Neural progenitor cell (in vitro differentiated cells): ENCODE results near the gene DOK3. TPM values are rescaled to one million over a fixed set of nuclear protein-coding genes. Genes with fewer than 3 reads are reported as not detected.

ENCODE experiments used
- DNase-seq: peaks from one replicate; pipeline ENCODE4 v3.0.0-alpha.2; 2016; ENCODE audit warnings: low spot score
- H2AFZ ChIP-seq: fragments of 200-600 bp; sonication (generic); replicated peaks from 2 replicates; pipeline ENCODE4 v1.6.1; 2016; ENCODE audit warnings: antibody characterized with exemption
- H3F3A ChIP-seq: fragments of 200-600 bp; sonication (generic); 2 replicates; pipeline ENCODE4 v1.6.1; 2016; ENCODE audit warnings: antibody characterized with exemption, low read depth
- H3K27ac ChIP-seq: fragments of 200-600 bp; sonication (generic); 2 replicates; pipeline ENCODE4 v1.5.1; 2016; ENCODE audit warnings: mild to moderate bottlenecking
- H3K27me3 ChIP-seq: fragments of 200-600 bp; sonication (generic); 2 replicates; pipeline ENCODE4 v1.6.1; 2016; ENCODE audit warnings: mild to moderate bottlenecking, moderate library complexity
- H3K36me3 ChIP-seq: fragments of 200-600 bp; sonication (generic); 2 replicates; pipeline ENCODE4 v1.5.1; 2016
- H3K4me1 ChIP-seq: fragments of 200-600 bp; sonication (generic); 2 replicates; pipeline ENCODE4 v1.6.1; 2016; ENCODE audit warnings: mixed run types
- H3K4me2 ChIP-seq: fragments of 200-600 bp; sonication (generic); 2 replicates; pipeline ENCODE4 v1.6.1; 2016
- H3K4me3 ChIP-seq: fragments of 200-600 bp; sonication (generic); 2 replicates; pipeline ENCODE4 v1.5.1; 2016
- H3K79me2 ChIP-seq: fragments of 200-600 bp; sonication (generic); 2 replicates; pipeline ENCODE4 v1.6.1; 2016; ENCODE audit warnings: low read depth
- H3K9ac ChIP-seq: fragments of 200-600 bp; sonication (generic); 2 replicates; pipeline ENCODE4 v1.6.1; 2016
- H3K9me3 ChIP-seq: fragments of 200-600 bp; sonication (generic); 2 replicates; pipeline ENCODE4 v1.5.1; 2016; ENCODE audit warnings: low read depth
- H4K20me1 ChIP-seq: fragments of 200-600 bp; sonication (generic); 2 replicates; pipeline ENCODE4 v1.6.1; 2016; ENCODE audit warnings: low read depth
- H3K27ac Mint-ChIP-seq: 3 replicates; pipeline ENCODE4 v1.8.0; 2021; ENCODE audit warnings: mixed read lengths
- H3K27me3 Mint-ChIP-seq: 2 replicates; pipeline ENCODE4 v1.8.0; 2022; ENCODE audit warnings: low read depth, mild to moderate bottlenecking, inconsistent platforms, moderate library complexity, mixed read lengths; ENCODE audit not compliant: insufficient read depth
- H3K36me3 Mint-ChIP-seq: 3 replicates; pipeline ENCODE4 v1.8.0; 2021; ENCODE audit warnings: mixed read lengths
- H3K4me1 Mint-ChIP-seq: 3 replicates; pipeline ENCODE4 v1.8.0; 2021; ENCODE audit warnings: mixed read lengths
- H3K4me3 Mint-ChIP-seq: 3 replicates; pipeline ENCODE4 v1.8.0; 2021; ENCODE audit warnings: mild to moderate bottlenecking, moderate library complexity, mixed read lengths
- H3K9me3 Mint-ChIP-seq: 3 replicates; pipeline ENCODE4 v1.8.0; 2020; ENCODE audit warnings: mixed read lengths
- EZH2 ChIP-seq: fragments of 200-600 bp; sonication (generic); IDR thresholded peaks from 2 replicates; pipeline ENCODE4 v1.6.1; 2017; ENCODE audit warnings: antibody characterized with exemption, mild to moderate bottlenecking, moderate library complexity
- EZH2phosphoT487 ChIP-seq: fragments of 200-600 bp; sonication (generic); IDR thresholded peaks from 2 replicates; pipeline ENCODE4 v1.6.1; 2017; ENCODE audit warnings: antibody characterized with exemption
- total RNA-seq: library from RNA; depleted of rRNA; stranded (reverse); fragments of >200 nt; gene quantifications from 2 replicates; pipeline ENCODE4 v1.2.3, GENCODE V29; 2015; ENCODE audit warnings: low replicate concordance
- TF ChIP-seq, protein P1 (sequence below): fragments of 200-600 bp; sonication (generic); IDR thresholded peaks from 2 replicates; pipeline ENCODE4 v1.5.1; 2017; ENCODE audit warnings: antibody characterized with exemption, mild to moderate bottlenecking

The DOK3 gene
- total RNA-seq, 1 donor from 2014 or later: 0.54 TPM

DNA sequence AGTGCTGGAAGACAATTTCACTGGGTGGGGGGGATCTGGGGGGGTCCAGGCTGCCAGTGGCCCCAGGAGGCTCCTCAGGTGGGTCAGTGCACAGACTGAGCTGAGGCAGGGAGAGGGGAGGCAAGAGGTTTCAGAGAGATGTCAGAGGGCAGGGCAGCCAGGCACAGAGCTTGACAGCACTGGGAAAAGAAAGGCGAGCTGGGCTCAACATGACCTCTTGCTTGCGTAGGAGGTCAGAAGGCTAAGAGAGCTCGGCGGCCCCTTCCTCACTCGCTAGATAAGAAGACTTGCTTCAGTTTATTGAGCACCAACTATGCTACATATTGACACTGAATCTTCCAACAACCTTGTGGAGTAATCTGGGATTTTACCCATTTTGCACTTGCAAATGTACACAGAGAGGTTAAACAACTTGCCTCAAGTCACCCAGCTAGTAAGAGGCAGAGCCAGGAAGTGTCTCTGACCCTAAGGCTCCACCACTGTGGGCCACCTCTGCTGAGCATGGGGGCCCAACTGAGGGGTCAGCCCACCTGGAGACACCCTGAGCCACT is 15.8 kb downstream of the DOK3 start:
- H3K4me2 ChIP-seq: no peak overlapping the region
- no peaks in the 10 kb centered on the region for H3K9me3 Mint-ChIP-seq

DNA sequence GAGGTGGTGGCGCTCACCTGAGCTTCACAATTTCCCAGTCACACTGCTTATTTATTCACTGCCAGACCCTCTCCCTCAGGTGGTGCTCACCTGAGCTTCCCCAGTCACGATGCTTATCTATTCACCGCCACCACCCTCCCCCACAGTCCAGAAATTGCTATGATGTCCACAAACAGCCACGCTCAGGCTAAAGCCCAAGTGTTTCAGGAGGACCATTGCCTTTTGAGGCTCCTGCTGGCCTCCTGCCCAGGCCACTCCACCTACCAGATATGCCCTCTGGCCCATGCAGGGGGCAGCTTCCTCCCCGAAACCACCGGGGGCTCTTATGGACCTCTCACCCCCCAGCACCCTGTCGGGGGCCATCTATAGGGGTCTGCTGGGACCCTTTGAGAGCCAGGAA is 16.8 kb downstream of the DOK3 start:
- H3K27ac ChIP-seq: peak overlapping the region; percentile 22

More for the DNA sequence above, 15.8 kb downstream of the DOK3 start:
- H3K4me3 ChIP-seq: no peak overlapping the region
- H3K27me3 Mint-ChIP-seq: peaks cover 18% of the 10 kb centered on the region
- no peak overlapping the region for H3K9ac ChIP-seq
- peak overlapping the region; percentile 81 for H3K27ac Mint-ChIP-seq
- TF ChIP-seq, protein P1, sequence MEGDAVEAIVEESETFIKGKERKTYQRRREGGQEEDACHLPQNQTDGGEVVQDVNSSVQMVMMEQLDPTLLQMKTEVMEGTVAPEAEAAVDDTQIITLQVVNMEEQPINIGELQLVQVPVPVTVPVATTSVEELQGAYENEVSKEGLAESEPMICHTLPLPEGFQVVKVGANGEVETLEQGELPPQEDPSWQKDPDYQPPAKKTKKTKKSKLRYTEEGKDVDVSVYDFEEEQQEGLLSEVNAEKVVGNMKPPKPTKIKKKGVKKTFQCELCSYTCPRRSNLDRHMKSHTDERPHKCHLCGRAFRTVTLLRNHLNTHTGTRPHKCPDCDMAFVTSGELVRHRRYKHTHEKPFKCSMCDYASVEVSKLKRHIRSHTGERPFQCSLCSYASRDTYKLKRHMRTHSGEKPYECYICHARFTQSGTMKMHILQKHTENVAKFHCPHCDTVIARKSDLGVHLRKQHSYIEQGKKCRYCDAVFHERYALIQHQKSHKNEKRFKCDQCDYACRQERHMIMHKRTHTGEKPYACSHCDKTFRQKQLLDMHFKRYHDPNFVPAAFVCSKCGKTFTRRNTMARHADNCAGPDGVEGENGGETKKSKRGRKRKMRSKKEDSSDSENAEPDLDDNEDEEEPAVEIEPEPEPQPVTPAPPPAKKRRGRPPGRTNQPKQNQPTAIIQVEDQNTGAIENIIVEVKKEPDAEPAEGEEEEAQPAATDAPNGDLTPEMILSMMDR: no peak
- TF ChIP-seq EZH2 (no peak), EZH2phosphoT487 (no peak)
- no peak for DNase-seq
- H3K36me3 Mint-ChIP-seq: peaks cover 15% of the 10 kb centered on the region
- H3K9me3 ChIP-seq: no peaks in the 10 kb centered on the region
- no peak overlapping the region for H3K27ac ChIP-seq
- H3K79me2 ChIP-seq: peaks cover 31% of the 10 kb centered on the region
- H3K4me3 Mint-ChIP-seq: peak overlapping the region; percentile 33
- H3K27me3 ChIP-seq: peaks cover 12% of the 10 kb centered on the region
- H3F3A ChIP-seq: peaks cover 49% of the 10 kb centered on the region
- H3K4me1 Mint-ChIP-seq: peaks cover 47% of the 10 kb centered on the region
- H3K4me1 ChIP-seq: peaks cover 32% of the 10 kb centered on the region
- H2AFZ ChIP-seq: no peak overlapping the region
- peaks cover 62% of the 10 kb centered on the region for H4K20me1 ChIP-seq
- H3K36me3 ChIP-seq: no peaks in the 10 kb centered on the region

DNA sequence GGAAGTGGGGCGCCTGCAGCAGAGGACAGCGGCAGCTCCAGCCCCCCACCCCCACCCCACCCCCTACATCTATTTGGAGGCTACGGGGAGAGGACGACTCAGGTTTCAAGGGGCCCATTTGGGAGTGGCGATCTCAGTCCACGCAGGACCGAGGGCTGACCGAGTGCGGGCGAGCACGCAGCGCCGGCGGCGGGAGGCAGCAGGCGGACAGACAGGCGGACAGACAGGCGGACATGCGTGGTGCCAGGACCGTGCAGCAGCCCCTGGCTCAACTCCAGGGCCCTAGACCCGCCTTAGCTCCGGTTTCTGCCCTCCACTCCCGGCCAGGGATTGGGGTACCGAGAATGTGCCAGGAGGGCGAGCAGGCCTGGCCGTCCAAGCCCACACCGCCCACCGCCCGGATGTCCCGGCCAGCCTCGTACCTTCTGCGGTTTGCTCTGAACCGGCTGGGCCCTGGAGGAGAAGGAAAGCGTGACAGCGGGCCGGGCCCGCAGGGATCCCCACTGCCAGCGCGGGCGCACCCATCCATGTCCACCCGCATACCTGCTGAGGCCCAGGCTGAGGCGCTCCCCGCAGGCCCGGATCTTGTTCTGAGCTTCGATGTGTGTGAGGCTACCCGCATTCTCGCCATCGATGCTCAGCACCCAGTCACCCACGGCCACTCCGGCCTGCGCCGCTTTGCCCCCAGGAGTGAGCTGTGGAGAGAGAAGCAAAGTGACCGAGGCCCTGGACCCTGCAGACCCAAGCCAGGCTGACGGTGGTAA is 17.5 kb downstream of the DOK3 start:
- DNase-seq: no peak

More for the DNA sequence above, 16.8 kb downstream of the DOK3 start:
- no peaks in the 10 kb centered on the region for H3K36me3 ChIP-seq
- H3F3A ChIP-seq: peaks cover 39% of the 10 kb centered on the region
- H3K4me3 ChIP-seq: no peak overlapping the region
- Mint-ChIP-seq H3K4me1 (peaks cover 38% of the 10 kb centered on the region), H3K9me3 (no peaks in the 10 kb centered on the region), H3K27ac (peak overlapping the region; percentile 90), H3K36me3 (peaks cover 17% of the 10 kb centered on the region), H3K4me3 (no peak overlapping the region), H3K27me3 (peaks cover 11% of the 10 kb centered on the region)
- H3K4me2 ChIP-seq: no peak overlapping the region
- H3K9me3 ChIP-seq: no peaks in the 10 kb centered on the region
- peaks cover 70% of the 10 kb centered on the region for H4K20me1 ChIP-seq
- H3K27me3 ChIP-seq: peaks cover 1% of the 10 kb centered on the region
- no peak overlapping the region for H3K9ac ChIP-seq
- TF ChIP-seq, protein P1: no peak
- no peak for TF ChIP-seq EZH2
- TF ChIP-seq EZH2phosphoT487: no peak
- H2AFZ ChIP-seq: no peak overlapping the region
- H3K79me2 ChIP-seq: peaks cover 31% of the 10 kb centered on the region
- DNase-seq: no peak
- H3K4me1 ChIP-seq: peaks cover 25% of the 10 kb centered on the region

More for the DNA sequence above, 17.5 kb downstream of the DOK3 start:
- H3K36me3 Mint-ChIP-seq: peaks cover 21% of the 10 kb centered on the region
- H3K4me1 Mint-ChIP-seq: peaks cover 38% of the 10 kb centered on the region
- Histone ChIP-seq H3K9ac (no peak overlapping the region), H3K27ac (no peak overlapping the region), H4K20me1 (peaks cover 73% of the 10 kb centered on the region), H3K4me2 (no peak overlapping the region), H2AFZ (no peak overlapping the region), H3K27me3 (no peaks in the 10 kb centered on the region), H3K9me3 (no peaks in the 10 kb centered on the region), H3K36me3 (peaks cover 5% of the 10 kb centered on the region), H3K4me3 (no peak overlapping the region), H3K79me2 (peaks cover 31% of the 10 kb centered on the region), H3F3A (peaks cover 41% of the 10 kb centered on the region), H3K4me1 (peaks cover 25% of the 10 kb centered on the region)
- no peak overlapping the region for H3K4me3 Mint-ChIP-seq
- TF ChIP-seq EZH2phosphoT487: no peak
- no peak for TF ChIP-seq EZH2
- TF ChIP-seq, protein P1: no peak
- no peaks in the 10 kb centered on the region for H3K9me3 Mint-ChIP-seq
- peaks cover 9% of the 10 kb centered on the region for H3K27me3 Mint-ChIP-seq
- H3K27ac Mint-ChIP-seq: no peak overlapping the region
